Astrocyte (in vitro differentiated cells and primary cell): ENCODE results near the gene C16orf96. TPM values are rescaled to one million over a fixed set of nuclear protein-coding genes. Genes with fewer than 3 reads are reported as not detected.

Source experiments
- DNase-seq: peaks from one replicate; pipeline ENCODE4 v3.0.0-alpha.2; 2010; ENCODE audit warnings: low read depth
- FAIRE-seq: peaks from 2 replicates; lab custom pipeline; 2011; peaks lifted over from hg19 to GRCh38; lab: Jason Lieb, UNC
- H2AFZ ChIP-seq: 2 replicates; pipeline ENCODE4 v1.6.0; 2012; ENCODE audit warnings: low read depth, low read length, inconsistent platforms
- H3K27ac ChIP-seq: 2 replicates; pipeline ENCODE4 v1.5.1; 2011; ENCODE audit warnings: low read depth, low read length, inconsistent platforms
- H3K27me3 ChIP-seq: 2 replicates; pipeline ENCODE4 v1.6.0; 2011; ENCODE audit warnings: low read length, inconsistent platforms; ENCODE audit not compliant: insufficient read depth
- H3K36me3 ChIP-seq: 2 replicates; pipeline ENCODE4 v1.5.1; 2011; ENCODE audit warnings: low read length, inconsistent platforms; ENCODE audit not compliant: insufficient read depth
- H3K4me1 ChIP-seq: 2 replicates; pipeline ENCODE4 v1.5.1; 2011; ENCODE audit warnings: low read length, inconsistent platforms; ENCODE audit not compliant: insufficient read depth
- H3K4me2 ChIP-seq: 2 replicates; pipeline ENCODE4 v1.6.0; 2012; ENCODE audit warnings: low read length, inconsistent platforms
- H3K4me3 ChIP-seq: 2 replicates; pipeline ENCODE4 v1.5.1; 2011; ENCODE audit warnings: low read depth, mild to moderate bottlenecking, low read length, inconsistent platforms; ENCODE audit not compliant: insufficient read depth
- H3K79me2 ChIP-seq: 2 replicates; pipeline ENCODE4 v1.6.0; 2012; ENCODE audit warnings: mild to moderate bottlenecking, low read length, inconsistent platforms; ENCODE audit not compliant: insufficient read depth
- H3K9ac ChIP-seq: 2 replicates; pipeline ENCODE4 v1.6.0; 2012; ENCODE audit warnings: mild to moderate bottlenecking, low read length, inconsistent platforms
- H3K9me3 ChIP-seq: 2 replicates; pipeline ENCODE4 v1.5.1; 2012; ENCODE audit warnings: low read depth, mild to moderate bottlenecking, low read length, inconsistent platforms; ENCODE audit not compliant: insufficient read depth
- H4K20me1 ChIP-seq: 2 replicates; pipeline ENCODE4 v1.6.0; 2012; ENCODE audit warnings: low read length, inconsistent platforms; ENCODE audit not compliant: insufficient read depth
- H3K27ac Mint-ChIP-seq: one replicate; pipeline ENCODE4 v1.8.0; 2021; ENCODE audit warnings: mild to moderate bottlenecking, mixed read lengths; ENCODE audit not compliant: unreplicated experiment
- H3K27me3 Mint-ChIP-seq: one replicate; pipeline ENCODE4 v1.8.0; 2021; ENCODE audit warnings: low read depth, mixed read lengths; ENCODE audit not compliant: unreplicated experiment
- H3K36me3 Mint-ChIP-seq: one replicate; pipeline ENCODE4 v1.8.0; 2021; ENCODE audit warnings: low read depth, mixed read lengths; ENCODE audit not compliant: unreplicated experiment
- H3K4me1 Mint-ChIP-seq: one replicate; pipeline ENCODE4 v1.8.0; 2021; ENCODE audit warnings: low read depth, mixed read lengths; ENCODE audit not compliant: unreplicated experiment
- H3K4me3 Mint-ChIP-seq: one replicate; pipeline ENCODE4 v1.8.0; 2021; ENCODE audit warnings: mild to moderate bottlenecking, moderate library complexity, mixed read lengths; ENCODE audit not compliant: unreplicated experiment
- H3K9me3 Mint-ChIP-seq: one replicate; pipeline ENCODE4 v1.8.0; 2021; ENCODE audit warnings: mild to moderate bottlenecking, mixed read lengths; ENCODE audit not compliant: unreplicated experiment
- EZH2 ChIP-seq: IDR thresholded peaks from 2 replicates; pipeline ENCODE4 v1.6.1; 2012; ENCODE audit warnings: mild to moderate bottlenecking, low read length, inconsistent platforms; ENCODE audit not compliant: insufficient read depth
- total RNA-seq: library from RNA; stranded (reverse); gene quantifications from 2 replicates; pipeline ENCODE4 v1.2.1, GENCODE V29; 2021
- TF ChIP-seq, protein P1 (sequence below): IDR thresholded peaks from 2 replicates; pipeline ENCODE4 v1.5.1; 2011; ENCODE audit warnings: low read depth, mild to moderate bottlenecking, inconsistent platforms, low read length, moderate library complexity; ENCODE audit not compliant: insufficient read depth

C16orf96 gene
- total RNA-seq, 1 donor from 2014 or later: 0.20 TPM

DNA sequence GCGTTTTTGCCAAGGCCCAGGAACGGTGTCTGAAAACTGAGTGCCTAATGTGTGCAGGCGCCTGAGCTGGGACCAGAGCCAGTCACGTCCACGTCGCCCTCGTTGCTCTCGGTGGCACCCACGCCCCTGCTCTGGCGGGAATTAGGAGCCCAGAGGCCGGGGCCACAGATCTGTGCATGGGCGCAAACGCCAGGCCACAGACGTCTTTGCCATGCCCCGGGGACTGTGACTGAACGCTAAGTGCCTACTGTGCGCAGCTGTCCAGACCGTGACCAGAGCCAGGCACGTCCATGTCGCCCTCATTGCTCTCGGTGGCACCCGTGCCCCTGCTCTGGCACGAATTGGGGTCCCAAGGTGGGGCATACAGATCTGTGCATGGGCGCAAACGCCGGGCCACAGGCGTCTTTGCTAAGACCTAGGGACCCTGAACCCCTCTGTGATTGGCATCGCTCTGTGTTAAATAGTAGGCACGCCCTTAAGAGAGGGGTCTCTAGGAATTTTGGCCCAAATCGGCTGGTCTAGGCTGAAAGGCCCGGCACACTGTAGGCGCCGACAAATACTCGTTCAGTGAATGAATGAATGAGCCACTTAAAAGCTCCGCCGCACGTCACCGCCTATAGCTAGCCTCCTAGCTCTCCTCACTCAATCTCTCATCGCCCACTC is 59.4 kb downstream of the C16orf96 start:
- TF ChIP-seq, protein P1, sequence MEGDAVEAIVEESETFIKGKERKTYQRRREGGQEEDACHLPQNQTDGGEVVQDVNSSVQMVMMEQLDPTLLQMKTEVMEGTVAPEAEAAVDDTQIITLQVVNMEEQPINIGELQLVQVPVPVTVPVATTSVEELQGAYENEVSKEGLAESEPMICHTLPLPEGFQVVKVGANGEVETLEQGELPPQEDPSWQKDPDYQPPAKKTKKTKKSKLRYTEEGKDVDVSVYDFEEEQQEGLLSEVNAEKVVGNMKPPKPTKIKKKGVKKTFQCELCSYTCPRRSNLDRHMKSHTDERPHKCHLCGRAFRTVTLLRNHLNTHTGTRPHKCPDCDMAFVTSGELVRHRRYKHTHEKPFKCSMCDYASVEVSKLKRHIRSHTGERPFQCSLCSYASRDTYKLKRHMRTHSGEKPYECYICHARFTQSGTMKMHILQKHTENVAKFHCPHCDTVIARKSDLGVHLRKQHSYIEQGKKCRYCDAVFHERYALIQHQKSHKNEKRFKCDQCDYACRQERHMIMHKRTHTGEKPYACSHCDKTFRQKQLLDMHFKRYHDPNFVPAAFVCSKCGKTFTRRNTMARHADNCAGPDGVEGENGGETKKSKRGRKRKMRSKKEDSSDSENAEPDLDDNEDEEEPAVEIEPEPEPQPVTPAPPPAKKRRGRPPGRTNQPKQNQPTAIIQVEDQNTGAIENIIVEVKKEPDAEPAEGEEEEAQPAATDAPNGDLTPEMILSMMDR: no peak
- TF ChIP-seq EZH2: no peak
- H3K36me3 ChIP-seq: no peaks in the 10 kb centered on the region

DNA sequence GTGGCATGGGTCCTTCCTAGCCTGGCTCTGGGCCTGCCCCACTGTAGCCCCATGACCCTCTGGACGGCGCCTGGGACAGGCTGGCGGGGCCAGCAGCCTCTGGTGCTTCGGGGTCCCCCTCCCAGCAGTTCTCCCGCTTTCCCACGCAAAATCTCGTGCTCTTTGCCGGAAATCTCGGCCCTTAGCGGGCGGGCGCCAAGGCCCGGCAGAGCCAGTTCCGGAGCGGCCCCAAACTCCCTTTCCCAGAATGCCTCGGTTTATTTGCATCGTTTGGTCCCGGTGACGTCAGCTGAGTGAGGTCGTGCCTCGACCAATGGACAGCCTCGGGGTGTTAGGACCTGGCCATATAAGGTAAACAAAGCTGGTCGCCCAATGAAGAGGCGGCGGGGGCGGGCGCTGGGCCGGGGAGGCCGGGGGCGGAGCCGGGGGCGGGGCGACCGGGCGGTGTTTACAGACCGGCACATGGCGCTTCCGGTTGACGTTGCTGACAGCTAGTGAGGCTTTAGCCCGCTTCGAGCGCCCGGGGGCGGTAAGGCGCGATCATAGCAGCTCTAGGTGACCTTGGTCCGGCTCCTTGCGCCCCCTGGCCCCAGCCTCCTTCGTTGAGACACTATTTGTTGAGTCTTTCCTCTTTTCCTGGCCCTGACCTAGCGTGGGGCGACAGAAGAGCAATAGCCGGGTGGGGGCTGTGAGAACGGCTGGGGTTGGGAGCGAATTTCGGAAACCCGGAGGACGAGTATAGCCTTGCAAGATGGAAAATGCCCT is 60.1 kb downstream of the C16orf96 start:
- no peaks in the 10 kb centered on the region for H3K36me3 ChIP-seq
- peak overlapping the region; percentile 70 for H3K4me3 ChIP-seq
- H3K36me3 Mint-ChIP-seq: no peaks in the 10 kb centered on the region
- peak overlapping the region; percentile 88 for H3K4me3 Mint-ChIP-seq
- peak; percentile 99 for DNase-seq
- H3K9me3 Mint-ChIP-seq: no peaks in the 10 kb centered on the region
- H2AFZ ChIP-seq: peak overlapping the region; percentile 93
- peak overlapping the region; percentile 99 for H3K4me2 ChIP-seq
- H3K27me3 ChIP-seq: no peaks in the 10 kb centered on the region
- H3K27ac Mint-ChIP-seq: peak overlapping the region; percentile 96
- H3K4me1 Mint-ChIP-seq: peaks cover 2% of the 10 kb centered on the region
- no peaks in the 10 kb centered on the region for H3K27me3 Mint-ChIP-seq
- H3K79me2 ChIP-seq: peaks cover 42% of the 10 kb centered on the region
- no peak for FAIRE-seq
- H4K20me1 ChIP-seq: peaks cover 27% of the 10 kb centered on the region
- no peaks in the 10 kb centered on the region for H3K9me3 ChIP-seq
- H3K27ac ChIP-seq: peak overlapping the region; percentile 80
- H3K9ac ChIP-seq: peak overlapping the region; percentile 86
- H3K4me1 ChIP-seq: peaks cover 25% of the 10 kb centered on the region
- TF ChIP-seq EZH2: no peak
- TF ChIP-seq, protein P1: no peak

More for the DNA sequence above, 59.4 kb downstream of the C16orf96 start:
- Mint-ChIP-seq H3K27ac (peak overlapping the region; percentile 88), H3K36me3 (no peaks in the 10 kb centered on the region), H3K9me3 (no peaks in the 10 kb centered on the region), H3K27me3 (no peaks in the 10 kb centered on the region), H3K4me3 (peak overlapping the region; percentile 69), H3K4me1 (peaks cover 2% of the 10 kb centered on the region)
- DNase-seq (no peak), FAIRE-seq (no peak)
- Histone ChIP-seq H3K4me3 (peak overlapping the region; percentile 38), H2AFZ (peak overlapping the region; percentile 93), H3K9ac (peak overlapping the region; percentile 93), H3K79me2 (peaks cover 49% of the 10 kb centered on the region), H4K20me1 (peaks cover 34% of the 10 kb centered on the region), H3K9me3 (no peaks in the 10 kb centered on the region), H3K27ac (peak overlapping the region; percentile 78), H3K27me3 (no peaks in the 10 kb centered on the region), H3K4me1 (peaks cover 25% of the 10 kb centered on the region), H3K4me2 (peak overlapping the region; percentile 99)
